Mesothelial cell of epicardium (in vitro differentiated cells): ENCODE measurements around the gene THEM4. TPM values are rescaled to one million over a fixed set of nuclear protein-coding genes. Genes with fewer than 3 reads are reported as not detected.
"Not testable (repeated sequence)": the region's sequence is repeated elsewhere in the genome, so short reads cannot be mapped to it uniquely, and the experiment has no call there.

Experiments
- DNase-seq, 2 experiments: peaks; one replicate each; pipeline ENCODE4 v3.0.0; 2021; ENCODE audit warnings: low spot score in 2 of 2; ENCODE audit not compliant: unreplicated experiment in 2 of 2
- H3K27ac Mint-ChIP-seq: 2 replicates; pipeline ENCODE4 v1.8.0; 2021; ENCODE audit warnings: mixed read lengths
- H3K27me3 Mint-ChIP-seq: 2 replicates; pipeline ENCODE4 v1.8.0; 2021; ENCODE audit warnings: low read depth, mixed read lengths
- H3K36me3 Mint-ChIP-seq: 2 replicates; pipeline ENCODE4 v1.8.0; 2021; ENCODE audit warnings: mixed read lengths
- H3K4me1 Mint-ChIP-seq: 2 replicates; pipeline ENCODE4 v1.8.0; 2021; ENCODE audit warnings: mixed read lengths
- H3K4me3 Mint-ChIP-seq: 2 replicates; pipeline ENCODE4 v1.8.0; 2021; ENCODE audit warnings: mild to moderate bottlenecking, moderate library complexity, mixed read lengths
- H3K9me3 Mint-ChIP-seq: 2 replicates; pipeline ENCODE4 v1.8.0; 2021; ENCODE audit warnings: mixed read lengths
- CTCF ChIP-seq: fragments of 200-600 bp; sonication (generic); IDR thresholded peaks from one replicate; pipeline ENCODE4 v1.5.0; 2021; ENCODE audit warnings: antibody characterized with exemption; ENCODE audit not compliant: unreplicated experiment
- total RNA-seq: library from RNA; stranded (reverse); gene quantifications from 3 replicates; pipeline ENCODE4 v1.2.1, GENCODE V29; 2021

The THEM4 gene
- total RNA-seq, 1 donor from 2014 or later = 24.3 TPM

GRCh38 chr1:151887028-151887427, 22.3 kb downstream of the THEM4 start:
- DNase-seq = no peak
- Mint-ChIP-seq H3K4me1 (no peaks in the 10 kb centered on the region), H3K36me3 (peaks cover 31% of the 10 kb centered on the region), H3K9me3 (no peaks in the 10 kb centered on the region), H3K27me3 (no peaks in the 10 kb centered on the region), H3K4me3 (no peak overlapping the region), H3K27ac (no peak overlapping the region)
- TF ChIP-seq CTCF = no peak

DNA sequence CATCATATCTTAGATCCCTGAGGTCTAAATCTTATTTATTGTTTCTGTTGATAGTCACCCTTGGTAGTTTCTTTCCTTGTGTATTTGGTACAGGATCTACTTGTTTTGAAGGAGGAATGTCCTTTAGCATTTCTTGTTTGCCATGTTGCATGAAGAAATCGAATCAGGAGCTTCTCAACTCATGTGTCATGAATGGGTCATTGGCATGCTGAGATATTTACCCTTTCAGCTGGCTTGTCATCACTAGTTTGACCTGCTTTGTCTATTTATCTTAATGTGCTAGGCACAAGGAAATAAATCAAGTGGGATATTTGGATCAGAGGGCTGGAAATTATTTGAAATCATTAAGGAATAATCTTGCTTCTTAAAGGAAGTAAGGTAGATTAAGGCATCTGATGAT, 23.8 kb downstream of the THEM4 start:
- Mint-ChIP-seq H3K4me1 (no peaks in the 10 kb centered on the region), H3K27ac (no peak overlapping the region), H3K4me3 (no peak overlapping the region)

DNA sequence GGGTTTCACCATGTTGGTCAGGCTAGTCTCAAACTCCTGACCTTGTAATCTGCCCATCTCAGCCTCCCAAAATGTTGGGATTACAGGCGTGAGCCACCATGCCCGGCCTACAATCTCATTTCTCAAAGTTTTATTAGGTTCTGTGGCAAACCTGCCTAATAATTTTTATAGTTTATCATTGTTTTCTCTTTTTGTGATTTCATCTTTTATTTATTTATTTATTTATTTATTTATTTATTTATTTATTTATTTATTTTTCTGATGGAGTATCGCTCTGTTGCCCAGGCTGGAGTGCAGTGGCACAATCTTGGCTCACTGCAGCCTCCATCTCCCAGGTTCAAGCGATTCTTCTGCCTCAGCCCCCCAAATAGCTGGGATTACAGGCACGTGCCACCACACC, 24.4 kb downstream of the THEM4 start:
- H3K4me3 Mint-ChIP-seq, H3K27me3 Mint-ChIP-seq, H3K9me3 Mint-ChIP-seq, DNase-seq, H3K4me1 Mint-ChIP-seq, H3K27ac Mint-ChIP-seq: not testable (repeated sequence)
- peaks cover 24% of the 10 kb centered on the region for H3K36me3 Mint-ChIP-seq

More for the DNA sequence above, 23.8 kb downstream of the THEM4 start:
- no peaks in the 10 kb centered on the region for H3K27me3 Mint-ChIP-seq
- DNase-seq = no peak
- H3K36me3 Mint-ChIP-seq = peaks cover 24% of the 10 kb centered on the region
- TF ChIP-seq CTCF = no peak
- no peaks in the 10 kb centered on the region for H3K9me3 Mint-ChIP-seq

GRCh38 chr1:151884445-151884844, 24.9 kb downstream of the THEM4 start:
- DNase-seq, H3K4me3 Mint-ChIP-seq, H3K27me3 Mint-ChIP-seq, H3K9me3 Mint-ChIP-seq, H3K4me1 Mint-ChIP-seq, H3K27ac Mint-ChIP-seq: not testable (repeated sequence)
- H3K36me3 Mint-ChIP-seq = peaks cover 24% of the 10 kb centered on the region

GRCh38 chr1:151883898-151884297, 25.4 kb downstream of the THEM4 start:
- H3K9me3 Mint-ChIP-seq, DNase-seq, H3K27me3 Mint-ChIP-seq, H3K4me1 Mint-ChIP-seq, H3K27ac Mint-ChIP-seq, H3K4me3 Mint-ChIP-seq: not testable (repeated sequence)
- H3K36me3 Mint-ChIP-seq = peaks cover 21% of the 10 kb centered on the region

DNA sequence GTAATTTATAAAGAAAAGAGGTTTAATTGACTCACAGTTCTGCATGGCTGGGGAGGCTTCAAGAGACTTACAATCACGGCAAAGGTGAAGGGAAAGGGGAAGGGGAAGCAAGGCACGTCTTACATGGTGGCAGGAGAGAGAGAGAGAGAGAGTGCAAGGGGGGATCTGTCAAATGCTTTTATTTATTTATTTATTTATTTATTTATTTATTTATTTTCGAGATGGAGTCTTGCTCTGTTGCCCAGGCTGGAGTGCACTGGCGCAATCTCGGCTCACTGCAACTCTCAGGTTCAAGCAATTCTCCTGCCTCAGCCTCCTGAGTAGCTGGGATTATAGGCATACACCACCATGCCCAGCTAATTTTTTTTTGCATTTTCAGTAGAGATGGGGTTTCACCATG, 26.4 kb downstream of the THEM4 start:
- H3K27me3 Mint-ChIP-seq, H3K9me3 Mint-ChIP-seq, DNase-seq, H3K4me3 Mint-ChIP-seq, H3K4me1 Mint-ChIP-seq, H3K27ac Mint-ChIP-seq: not testable (repeated sequence)
- H3K36me3 Mint-ChIP-seq = peaks cover 20% of the 10 kb centered on the region

DNA sequence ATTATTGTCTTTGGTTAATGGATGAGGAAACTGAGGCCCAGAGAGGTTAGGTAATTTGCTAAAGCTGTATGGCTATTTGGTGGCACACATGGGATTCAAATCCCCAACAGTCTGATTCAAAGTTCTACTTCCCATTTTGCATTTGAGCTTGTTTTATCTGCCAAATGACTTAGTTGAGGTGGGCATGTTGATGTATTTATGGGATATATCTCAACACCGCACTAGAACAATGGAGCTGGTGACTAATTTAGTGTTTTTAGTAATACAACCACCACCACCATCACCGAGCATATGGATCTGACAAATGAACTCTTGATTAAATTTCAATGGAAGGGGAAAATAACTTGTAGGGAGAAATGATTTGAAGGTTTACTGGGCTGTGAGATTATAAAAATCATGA, 26.8 kb downstream of the THEM4 start:
- no peak for TF ChIP-seq CTCF
- no peaks in the 10 kb centered on the region for H3K4me1 Mint-ChIP-seq
- H3K9me3 Mint-ChIP-seq = no peaks in the 10 kb centered on the region
- no peaks in the 10 kb centered on the region for H3K27me3 Mint-ChIP-seq
- no peak overlapping the region for H3K27ac Mint-ChIP-seq
- DNase-seq = no peak
- H3K4me3 Mint-ChIP-seq = no peak overlapping the region
- H3K36me3 Mint-ChIP-seq = peaks cover 18% of the 10 kb centered on the region

GRCh38 chr1:151881479-151881878, 27.8 kb downstream of the THEM4 start:
- peaks cover 19% of the 10 kb centered on the region for H3K36me3 Mint-ChIP-seq
- no peak overlapping the region for H3K4me3 Mint-ChIP-seq
- no peak for TF ChIP-seq CTCF
- no peaks in the 10 kb centered on the region for H3K9me3 Mint-ChIP-seq
- H3K27me3 Mint-ChIP-seq = no peaks in the 10 kb centered on the region
- no peak for DNase-seq
- no peak overlapping the region for H3K27ac Mint-ChIP-seq
- no peaks in the 10 kb centered on the region for H3K4me1 Mint-ChIP-seq
